Cardiac fibroblast (primary cell): ENCODE data around the gene INPP5A.

Experiments used
- DNase-seq, 2 donors: peaks; one replicate each; pipeline versions ENCODE4 v3.0.0 to v3.0.0-alpha.2; 2010; ENCODE audit warnings: low read depth in 2 of 2
- H3K4me3 ChIP-seq, 2 donors: replicated peaks in 1 of 2; 1 replicate in 1 of 2; 2 replicates in 1 of 2; pipeline ENCODE4 v1.5.1; 2011; ENCODE audit warnings: low read depth in 2 of 2, low read length in 2 of 2, mild to moderate bottlenecking in 2 of 2, moderate library complexity in 1 of 2
- TF ChIP-seq, protein P1 (sequence below): IDR thresholded peaks from one replicate; pipeline ENCODE4 v1.5.1; 2011; ENCODE audit warnings: low read depth, mild to moderate bottlenecking, low read length, inconsistent platforms

Gene INPP5A

DNA sequence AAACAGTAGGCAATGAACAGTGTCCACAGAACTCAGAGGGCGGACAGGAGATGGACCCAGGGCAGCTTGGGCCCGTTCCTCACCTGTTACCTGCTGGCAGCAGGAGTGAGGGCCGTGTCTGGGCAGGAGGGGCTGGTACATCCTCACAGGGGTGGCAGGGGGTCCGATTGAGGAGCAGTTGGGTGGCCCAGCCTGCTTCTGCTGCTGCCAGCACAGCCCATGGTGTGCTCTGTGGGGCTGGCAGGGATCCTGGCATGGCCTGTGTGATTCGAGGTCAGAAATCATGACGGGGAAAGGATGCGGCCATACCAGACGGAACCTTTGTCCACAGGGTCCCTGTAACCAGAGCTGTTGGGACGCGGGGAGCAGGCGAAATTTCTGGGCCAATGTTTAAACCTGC, 49.6 kb downstream of the INPP5A start:
- TF ChIP-seq, protein P1, sequence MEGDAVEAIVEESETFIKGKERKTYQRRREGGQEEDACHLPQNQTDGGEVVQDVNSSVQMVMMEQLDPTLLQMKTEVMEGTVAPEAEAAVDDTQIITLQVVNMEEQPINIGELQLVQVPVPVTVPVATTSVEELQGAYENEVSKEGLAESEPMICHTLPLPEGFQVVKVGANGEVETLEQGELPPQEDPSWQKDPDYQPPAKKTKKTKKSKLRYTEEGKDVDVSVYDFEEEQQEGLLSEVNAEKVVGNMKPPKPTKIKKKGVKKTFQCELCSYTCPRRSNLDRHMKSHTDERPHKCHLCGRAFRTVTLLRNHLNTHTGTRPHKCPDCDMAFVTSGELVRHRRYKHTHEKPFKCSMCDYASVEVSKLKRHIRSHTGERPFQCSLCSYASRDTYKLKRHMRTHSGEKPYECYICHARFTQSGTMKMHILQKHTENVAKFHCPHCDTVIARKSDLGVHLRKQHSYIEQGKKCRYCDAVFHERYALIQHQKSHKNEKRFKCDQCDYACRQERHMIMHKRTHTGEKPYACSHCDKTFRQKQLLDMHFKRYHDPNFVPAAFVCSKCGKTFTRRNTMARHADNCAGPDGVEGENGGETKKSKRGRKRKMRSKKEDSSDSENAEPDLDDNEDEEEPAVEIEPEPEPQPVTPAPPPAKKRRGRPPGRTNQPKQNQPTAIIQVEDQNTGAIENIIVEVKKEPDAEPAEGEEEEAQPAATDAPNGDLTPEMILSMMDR, result no peak
- no peak overlapping the region for H3K4me3 ChIP-seq
- no peak for DNase-seq

DNA sequence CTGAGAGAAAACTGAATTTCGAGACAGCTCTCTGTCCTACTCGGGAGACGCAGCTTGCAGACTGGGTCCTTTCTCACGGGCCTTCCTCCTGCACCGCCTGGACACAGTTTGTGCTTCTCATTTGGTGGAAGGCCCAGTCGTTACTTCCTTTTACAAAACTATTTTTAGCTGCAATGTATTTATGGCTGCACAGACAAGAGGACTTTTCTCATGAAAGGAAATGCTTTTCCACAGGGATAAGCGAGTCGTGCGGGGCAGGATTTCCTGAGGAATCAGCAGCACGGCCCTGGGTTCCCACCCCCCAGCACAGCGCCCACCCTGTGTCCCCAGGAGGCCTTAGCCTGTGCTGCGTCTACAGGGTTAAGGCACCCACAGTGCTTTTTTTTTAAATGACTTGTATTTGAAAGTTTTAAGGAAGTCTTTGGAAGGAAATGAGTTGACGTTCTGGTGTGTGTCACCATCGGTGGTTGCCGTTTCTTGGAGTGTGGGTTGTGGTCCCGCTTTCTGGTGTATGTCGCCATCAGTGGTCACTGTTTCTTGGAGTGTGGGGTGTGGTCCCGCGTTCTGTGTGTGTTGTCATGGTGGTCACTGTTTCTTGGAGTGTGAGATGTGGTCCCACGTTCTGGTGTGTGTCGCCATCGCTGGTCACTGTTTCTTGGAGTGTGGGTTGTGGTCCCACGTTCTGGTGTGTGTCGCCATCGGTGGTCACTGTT, 50.9 kb downstream of the INPP5A start:
- peak; percentile 48 to 56 for DNase-seq
- H3K4me3 ChIP-seq, result no peak overlapping the region
- TF ChIP-seq, protein P1, result no peak

DNA sequence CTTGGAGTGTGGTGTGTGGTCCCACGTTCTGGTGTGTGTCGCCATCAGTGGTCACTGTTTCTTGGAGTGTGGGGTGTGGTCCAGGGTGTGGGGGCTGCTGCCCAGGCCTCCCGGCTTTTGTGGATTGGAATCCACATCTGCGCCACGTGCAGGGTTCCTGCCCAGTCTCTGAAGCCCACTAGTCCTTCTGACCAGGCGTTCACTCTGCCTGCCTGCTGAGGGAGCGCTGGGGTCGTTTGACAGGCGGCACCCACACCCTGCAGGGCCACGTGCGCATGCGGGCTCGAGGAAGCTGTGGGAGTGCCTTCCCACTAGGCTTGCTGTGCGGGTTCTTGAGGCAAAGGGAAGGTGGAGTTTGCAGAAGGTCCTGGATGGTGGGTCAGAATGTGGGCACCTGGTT, 51.4 kb downstream of the INPP5A start:
- no peak for DNase-seq
- H3K4me3 ChIP-seq, result no peak overlapping the region
- TF ChIP-seq, protein P1, result no peak

DNA sequence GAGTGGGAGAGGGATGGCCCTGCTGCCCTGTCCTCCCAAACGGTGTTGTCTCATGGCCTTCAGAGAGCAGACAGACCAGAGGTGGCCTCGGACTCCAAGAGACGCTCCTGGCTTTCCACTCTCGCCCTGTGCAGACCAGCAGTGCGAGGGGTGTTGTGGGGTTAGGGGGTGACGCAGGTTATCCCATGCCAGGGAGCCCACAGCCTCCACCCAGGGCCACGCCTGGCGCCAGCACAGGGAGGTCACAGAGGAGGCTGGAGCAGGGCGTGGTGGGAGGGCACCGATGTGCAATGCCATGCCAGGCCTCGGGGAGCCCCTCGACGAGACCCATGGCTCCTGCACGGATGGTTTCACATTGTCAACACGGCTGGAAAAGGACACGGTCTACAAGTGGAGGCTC, 52.1 kb downstream of the INPP5A start:
- TF ChIP-seq, protein P1, result no peak
- DNase-seq, result no peak
- no peak overlapping the region for H3K4me3 ChIP-seq

DNA sequence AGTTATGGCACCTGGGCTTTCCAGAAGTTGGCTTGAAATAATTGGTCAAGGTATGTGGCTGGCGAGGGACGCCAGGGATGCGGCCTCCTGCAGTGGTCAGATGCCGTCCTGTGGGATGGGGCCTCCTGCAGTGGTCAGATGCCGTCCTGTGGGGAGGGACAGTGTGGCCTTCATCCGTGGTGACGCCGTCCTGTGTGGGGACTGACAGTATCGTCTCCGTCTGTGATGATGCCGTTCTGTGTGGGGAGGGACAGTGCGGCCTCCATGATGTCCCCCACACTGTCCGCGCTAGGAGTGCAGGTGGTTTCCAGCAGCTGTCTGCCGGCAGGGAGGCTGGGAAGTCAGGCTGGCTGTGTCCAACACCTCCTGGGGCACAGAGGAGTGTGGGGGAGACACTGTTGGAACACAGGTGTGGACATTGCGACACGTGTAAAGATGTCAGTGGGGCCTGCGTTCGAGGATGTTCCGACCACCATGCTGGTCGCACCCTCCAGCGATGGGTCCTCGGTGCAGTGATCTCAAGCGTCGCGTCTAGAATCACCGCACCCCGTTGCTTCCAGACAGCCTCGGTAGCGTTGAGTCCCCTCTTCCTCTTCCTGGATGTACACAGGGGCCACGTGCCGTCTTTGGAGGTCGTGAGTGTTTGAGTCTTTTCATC, 52.6 kb downstream of the INPP5A start:
- TF ChIP-seq, protein P1, result no peak
- no peak for DNase-seq
- H3K4me3 ChIP-seq, result no peak overlapping the region

DNA sequence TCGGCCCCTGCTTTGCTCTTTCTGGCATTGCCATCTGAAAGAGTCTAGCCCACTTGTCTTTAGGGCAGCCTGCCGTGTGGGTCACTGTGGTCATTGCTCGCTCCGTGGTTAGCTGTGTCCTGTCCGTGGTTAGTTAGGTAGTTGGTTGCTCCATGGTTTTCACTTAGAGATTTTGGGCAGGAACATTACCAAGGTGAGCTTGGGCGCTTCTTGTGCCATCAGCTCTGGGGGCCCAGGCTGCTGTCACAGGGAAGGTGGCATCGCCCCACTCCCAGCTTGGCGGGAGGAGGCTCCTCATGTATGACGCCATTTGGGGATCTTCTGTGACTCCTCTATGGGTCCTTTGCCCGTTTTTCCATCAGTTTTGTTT, 53.1 kb downstream of the INPP5A start:
- H3K4me3 ChIP-seq, result no peak overlapping the region
- TF ChIP-seq, protein P1, result no peak
- no peak for DNase-seq
